Nephron (organoid): ENCODE measurements around the gene GPATCH2.

Source experiments
- H3K27ac Mint-ChIP-seq, 3 experiments: 2 replicates each; pipeline ENCODE4 v1.8.0; 2020; ENCODE audit warnings: mixed read lengths in 3 of 3, mild to moderate bottlenecking in 2 of 3, moderate library complexity in 1 of 3
- H3K27me3 Mint-ChIP-seq: 2 replicates; pipeline ENCODE4 v1.8.0; 2021; ENCODE audit warnings: low read depth, mild to moderate bottlenecking, moderate library complexity, mixed read lengths
- H3K36me3 Mint-ChIP-seq: 2 replicates; pipeline ENCODE4 v1.8.0; 2020; ENCODE audit warnings: low read depth, mixed read lengths
- H3K4me1 Mint-ChIP-seq: 2 replicates; pipeline ENCODE4 v1.8.0; 2020; ENCODE audit warnings: mixed read lengths
- H3K4me3 Mint-ChIP-seq, 3 experiments: 2 replicates each; pipeline ENCODE4 v1.8.0; 2020; ENCODE audit warnings: mild to moderate bottlenecking in 3 of 3, mixed read lengths in 3 of 3, moderate library complexity in 2 of 3
- H3K9me3 Mint-ChIP-seq: 2 replicates; pipeline ENCODE4 v1.8.0; 2020; ENCODE audit warnings: mixed read lengths
- TF ChIP-seq, protein P1 (sequence below), 3 experiments: fragments of 200-600 bp; sonication (generic); IDR thresholded peaks; one replicate each; pipeline ENCODE4 v1.5.0; 2021; ENCODE audit warnings: antibody characterized with exemption in 3 of 3; ENCODE audit not compliant: unreplicated experiment in 3 of 3

Gene GPATCH2

DNA sequence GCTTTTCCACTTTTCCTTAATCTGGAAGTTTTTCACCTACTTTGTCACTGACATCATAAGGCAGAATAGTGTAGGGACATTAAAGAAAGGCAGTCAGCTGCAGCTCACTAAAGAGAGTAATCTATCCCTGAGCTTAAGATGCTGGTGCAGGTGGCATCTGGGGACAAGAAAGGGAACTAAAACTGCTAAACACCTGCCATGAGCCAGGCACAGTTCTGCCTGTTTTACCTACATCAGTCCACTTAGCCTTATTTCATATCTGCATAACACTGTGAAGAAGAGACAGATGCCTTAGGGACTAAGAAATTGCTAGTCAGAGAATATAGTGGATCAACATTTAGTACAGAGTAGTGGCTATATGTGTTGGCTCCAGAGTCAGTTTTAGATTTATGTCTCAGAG is 88.1 kb downstream of the GPATCH2 start:
- Mint-ChIP-seq H3K27me3 (no peaks in the 10 kb centered on the region), H3K4me1 (no peaks in the 10 kb centered on the region), H3K36me3 (peaks cover 20% of the 10 kb centered on the region), H3K27ac (no peak overlapping the region), H3K9me3 (peaks cover 7% of the 10 kb centered on the region), H3K4me3 (no peak overlapping the region)
- TF ChIP-seq, protein P1, sequence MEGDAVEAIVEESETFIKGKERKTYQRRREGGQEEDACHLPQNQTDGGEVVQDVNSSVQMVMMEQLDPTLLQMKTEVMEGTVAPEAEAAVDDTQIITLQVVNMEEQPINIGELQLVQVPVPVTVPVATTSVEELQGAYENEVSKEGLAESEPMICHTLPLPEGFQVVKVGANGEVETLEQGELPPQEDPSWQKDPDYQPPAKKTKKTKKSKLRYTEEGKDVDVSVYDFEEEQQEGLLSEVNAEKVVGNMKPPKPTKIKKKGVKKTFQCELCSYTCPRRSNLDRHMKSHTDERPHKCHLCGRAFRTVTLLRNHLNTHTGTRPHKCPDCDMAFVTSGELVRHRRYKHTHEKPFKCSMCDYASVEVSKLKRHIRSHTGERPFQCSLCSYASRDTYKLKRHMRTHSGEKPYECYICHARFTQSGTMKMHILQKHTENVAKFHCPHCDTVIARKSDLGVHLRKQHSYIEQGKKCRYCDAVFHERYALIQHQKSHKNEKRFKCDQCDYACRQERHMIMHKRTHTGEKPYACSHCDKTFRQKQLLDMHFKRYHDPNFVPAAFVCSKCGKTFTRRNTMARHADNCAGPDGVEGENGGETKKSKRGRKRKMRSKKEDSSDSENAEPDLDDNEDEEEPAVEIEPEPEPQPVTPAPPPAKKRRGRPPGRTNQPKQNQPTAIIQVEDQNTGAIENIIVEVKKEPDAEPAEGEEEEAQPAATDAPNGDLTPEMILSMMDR (IDR thresholded peaks at IDR 0.05; ENCODE audit: unreplicated experiment in 3 of 3), result no peak

DNA sequence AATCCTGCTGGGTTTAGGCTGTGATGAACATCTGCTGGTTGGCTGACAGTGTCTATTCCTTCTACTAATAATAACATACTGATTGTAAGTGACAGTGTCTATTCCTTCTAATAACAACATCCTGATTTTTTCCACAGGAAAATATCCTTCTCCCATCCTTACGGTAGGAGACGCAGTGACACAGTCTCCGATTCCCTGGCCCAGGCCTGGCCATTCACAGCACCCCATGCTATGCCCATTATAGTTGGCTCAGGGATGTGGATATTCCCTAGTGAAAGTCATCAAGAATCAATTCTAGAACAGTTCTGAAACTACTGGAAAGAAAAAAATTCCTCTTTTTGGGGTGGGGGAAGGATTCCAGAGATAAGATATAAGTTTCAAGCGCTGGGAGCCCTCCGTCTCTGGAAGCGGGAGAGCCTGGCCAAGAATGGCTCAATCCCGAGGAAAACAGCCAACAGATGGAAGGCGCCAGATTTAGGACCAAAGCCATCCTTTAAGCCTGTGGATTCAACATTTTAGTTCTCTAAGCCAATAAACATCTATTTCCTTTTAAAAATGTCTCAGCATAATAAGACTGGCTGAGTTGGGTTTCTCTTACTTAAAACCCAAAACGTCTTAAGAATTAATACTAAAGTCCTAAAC is 88.6 kb downstream of the GPATCH2 start:
- H3K27me3 Mint-ChIP-seq, result no peaks in the 10 kb centered on the region
- no peak overlapping the region for H3K27ac Mint-ChIP-seq
- no peaks in the 10 kb centered on the region for H3K4me1 Mint-ChIP-seq

DNA sequence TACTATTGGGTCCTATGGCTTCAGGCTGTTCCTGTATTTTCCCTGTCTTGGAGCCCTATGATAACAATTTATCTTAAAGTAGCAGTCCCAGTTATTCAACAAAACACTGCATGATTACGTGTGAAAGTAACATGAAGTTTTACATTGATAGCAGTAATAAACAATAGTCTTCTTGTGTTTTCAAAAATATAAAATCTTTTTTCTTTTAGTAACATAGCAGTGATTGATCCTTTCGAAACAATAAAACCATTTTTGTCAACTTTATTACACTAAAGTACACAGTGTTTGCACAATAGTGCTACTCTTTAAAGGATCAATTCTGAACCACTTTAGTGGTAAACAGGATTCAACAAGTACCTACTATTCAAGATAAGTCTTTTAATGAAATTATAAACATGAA is 90.6 kb downstream of the GPATCH2 start:
- Mint-ChIP-seq H3K4me3 (no peak overlapping the region), H3K36me3 (peaks cover under 1% of the 10 kb centered on the region), H3K9me3 (no peaks in the 10 kb centered on the region), H3K27ac (no peak overlapping the region), H3K27me3 (no peaks in the 10 kb centered on the region), H3K4me1 (no peaks in the 10 kb centered on the region)
- TF ChIP-seq, protein P1 (IDR thresholded peaks at IDR 0.05; ENCODE audit: unreplicated experiment in 3 of 3), result no peak

More for the DNA sequence above, 88.6 kb downstream of the GPATCH2 start:
- Mint-ChIP-seq H3K4me3 (no peak overlapping the region), H3K36me3 (peaks cover 15% of the 10 kb centered on the region), H3K9me3 (peaks cover 4% of the 10 kb centered on the region)
- TF ChIP-seq, protein P1 (IDR thresholded peaks at IDR 0.05; ENCODE audit: unreplicated experiment in 3 of 3), result no peak

DNA sequence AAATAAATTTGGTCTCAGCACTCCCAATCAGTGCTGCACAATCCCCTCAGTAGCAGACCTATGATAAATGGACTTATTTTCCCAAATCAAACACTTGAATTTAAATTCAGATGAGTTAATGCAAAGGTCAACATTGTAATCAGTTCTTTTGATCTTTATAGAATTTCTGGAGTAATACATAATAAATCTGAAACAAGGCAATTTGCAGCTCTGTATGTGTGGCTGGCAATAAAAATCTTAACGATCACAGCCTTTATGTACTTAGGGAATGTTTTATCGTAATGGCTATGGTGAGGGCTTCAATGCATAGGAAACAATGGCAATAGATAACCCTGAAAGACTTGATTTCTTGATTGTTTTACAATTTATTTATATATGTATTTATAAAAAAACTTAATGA is 91.4 kb downstream of the GPATCH2 start:
- H3K27ac Mint-ChIP-seq, result no peak overlapping the region
- TF ChIP-seq, protein P1 (IDR thresholded peaks at IDR 0.05; ENCODE audit: unreplicated experiment in 3 of 3), result no peak
- no peaks in the 10 kb centered on the region for H3K36me3 Mint-ChIP-seq
- H3K27me3 Mint-ChIP-seq, result no peaks in the 10 kb centered on the region
- no peaks in the 10 kb centered on the region for H3K4me1 Mint-ChIP-seq
- H3K4me3 Mint-ChIP-seq, result no peak overlapping the region
- no peaks in the 10 kb centered on the region for H3K9me3 Mint-ChIP-seq

DNA sequence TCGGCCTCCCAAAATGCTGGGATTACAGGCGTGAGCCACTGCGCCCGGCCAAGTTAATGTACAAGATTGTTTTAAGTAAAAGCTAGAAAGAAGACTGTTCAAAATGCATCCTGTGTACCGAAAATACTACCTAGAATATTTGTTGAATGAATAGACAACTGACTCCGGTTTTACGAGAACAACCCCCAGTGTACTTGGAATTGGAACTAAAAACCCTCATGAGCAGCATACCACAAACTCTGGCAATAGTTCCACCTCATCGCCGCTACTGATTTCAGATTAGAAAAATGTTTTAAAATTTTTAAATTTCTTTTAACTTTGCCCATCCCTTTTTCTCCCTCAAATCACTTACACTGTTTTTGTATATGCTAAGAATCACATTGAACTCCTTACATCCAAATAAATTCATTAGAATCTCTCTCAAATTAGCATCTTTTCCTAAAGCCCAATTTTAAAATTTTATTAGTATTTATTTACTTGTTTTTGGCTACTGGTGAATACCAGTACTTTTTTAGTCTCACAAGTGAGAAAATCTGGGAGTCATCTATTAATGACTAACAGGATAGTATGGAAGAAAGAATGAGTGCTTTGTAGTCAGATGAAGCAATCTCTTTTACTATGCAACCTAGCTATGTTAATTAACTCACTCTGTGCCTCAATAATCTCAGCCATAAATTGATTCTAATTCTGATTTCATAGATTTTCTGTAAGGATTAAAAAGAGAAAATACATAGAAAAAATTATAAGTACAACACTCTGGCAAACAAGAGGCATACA is 95.1 kb downstream of the GPATCH2 start:
- no peak overlapping the region for H3K4me3 Mint-ChIP-seq
- H3K9me3 Mint-ChIP-seq, result no peaks in the 10 kb centered on the region
- H3K4me1 Mint-ChIP-seq, result no peaks in the 10 kb centered on the region
- TF ChIP-seq, protein P1 (IDR thresholded peaks at IDR 0.05; ENCODE audit: unreplicated experiment in 3 of 3), result no peak
- no peak overlapping the region for H3K27ac Mint-ChIP-seq
- H3K27me3 Mint-ChIP-seq, result no peaks in the 10 kb centered on the region
- peaks cover 3% of the 10 kb centered on the region for H3K36me3 Mint-ChIP-seq
